ENCODE measurements around the gene PRPF6.

Gene PRPF6

GRCh38 chr20:64029293-64030117 is 48.6 kb downstream of the PRPF6 start:
- Histone ChIP-seq H3K9me3 (ENCODE audit: control insufficient read depth in 1 of 2, low read length in 2 of 2) (no peaks in the 10 kb centered on the region), H3K9ac (ENCODE audit: low read depth in 1 of 2, low read length in 2 of 2) (no peak overlapping the region), H3K4me3 (ENCODE audit: low read depth in 1 of 2, low read length in 2 of 2) (no peak overlapping the region), H3K27ac (ENCODE audit: low read depth, low read length) (no peak overlapping the region), H3K36me3 (ENCODE audit: control insufficient read depth in 1 of 2, insufficient read depth in 2 of 2, low read length in 2 of 2) (peaks cover 76 to 88% of the 10 kb centered on the region in 2 donors), H3K4me1 (ENCODE audit: control insufficient read depth in 1 of 2, insufficient read depth in 2 of 2, low read length in 2 of 2) (peaks cover 3 to 22% of the 10 kb centered on the region in 2 donors), H3K27me3 (ENCODE audit: control insufficient read depth in 1 of 2, insufficient read depth in 2 of 2, low read length in 2 of 2) (peaks cover 4 to 8% of the 10 kb centered on the region in 2 donors)

GRCh38 chr20:64030371-64031134 is 49.6 kb downstream of the PRPF6 start:
- no peak overlapping the region for H3K9ac ChIP-seq (ENCODE audit: low read depth in 1 of 2, low read length in 2 of 2)
- H3K27ac ChIP-seq (ENCODE audit: low read depth, low read length), result no peak overlapping the region
- H3K4me1 ChIP-seq (ENCODE audit: control insufficient read depth in 1 of 2, insufficient read depth in 2 of 2, low read length in 2 of 2), result peaks cover 0 to 19% of the 10 kb centered on the region in 2 donors
- H3K4me3 ChIP-seq (ENCODE audit: low read depth in 1 of 2, low read length in 2 of 2), result no peak overlapping the region
- peaks cover 4 to 12% of the 10 kb centered on the region in 2 donors for H3K27me3 ChIP-seq (ENCODE audit: control insufficient read depth in 1 of 2, insufficient read depth in 2 of 2, low read length in 2 of 2)
- no peaks in the 10 kb centered on the region for H3K9me3 ChIP-seq (ENCODE audit: control insufficient read depth in 1 of 2, low read length in 2 of 2)
- peaks cover 65 to 86% of the 10 kb centered on the region in 2 donors for H3K36me3 ChIP-seq (ENCODE audit: control insufficient read depth in 1 of 2, insufficient read depth in 2 of 2, low read length in 2 of 2)

- Histone ChIP-seq H3K27ac (ENCODE audit: low read depth, low read length) (no peak overlapping the region), H3K36me3 (ENCODE audit: control insufficient read depth in 1 of 2, insufficient read depth in 2 of 2, low read length in 2 of 2) (peaks cover 56 to 75% of the 10 kb centered on the region in 2 donors)
Observed at GRCh38 chr20:64031822-64032314, 50.9 kb downstream of the PRPF6 start.

GRCh38 chr20:64032706-64033624 is 52.0 kb downstream of the PRPF6 start:
- no peak overlapping the region for H3K9ac ChIP-seq (ENCODE audit: low read depth in 1 of 2, low read length in 2 of 2)
- peaks cover 21 to 28% of the 10 kb centered on the region in 2 donors for H3K27me3 ChIP-seq (ENCODE audit: control insufficient read depth in 1 of 2, insufficient read depth in 2 of 2, low read length in 2 of 2)
- H3K4me3 ChIP-seq (ENCODE audit: low read depth in 1 of 2, low read length in 2 of 2), result no peak overlapping the region
- peaks cover 0 to 37% of the 10 kb centered on the region in 2 donors for H3K4me1 ChIP-seq (ENCODE audit: control insufficient read depth in 1 of 2, insufficient read depth in 2 of 2, low read length in 2 of 2)
- no peaks in the 10 kb centered on the region for H3K9me3 ChIP-seq (ENCODE audit: control insufficient read depth in 1 of 2, low read length in 2 of 2)
- H3K27ac ChIP-seq (ENCODE audit: low read depth, low read length), result no peak overlapping the region
- H3K36me3 ChIP-seq (ENCODE audit: control insufficient read depth in 1 of 2, insufficient read depth in 2 of 2, low read length in 2 of 2), result peaks cover 45 to 64% of the 10 kb centered on the region in 2 donors

More at GRCh38 chr20:64031822-64032314, 50.9 kb downstream of the PRPF6 start:
- Histone ChIP-seq H3K4me1 (ENCODE audit: control insufficient read depth in 1 of 2, insufficient read depth in 2 of 2, low read length in 2 of 2) (peaks cover 0 to 30% of the 10 kb centered on the region in 2 donors), H3K27me3 (ENCODE audit: control insufficient read depth in 1 of 2, insufficient read depth in 2 of 2, low read length in 2 of 2) (peaks cover 13 to 23% of the 10 kb centered on the region in 2 donors), H3K9ac (ENCODE audit: low read depth in 1 of 2, low read length in 2 of 2) (no peak overlapping the region), H3K9me3 (ENCODE audit: control insufficient read depth in 1 of 2, low read length in 2 of 2) (no peaks in the 10 kb centered on the region), H3K4me3 (ENCODE audit: low read depth in 1 of 2, low read length in 2 of 2) (no peak overlapping the region)

- no peak overlapping the region for H3K27ac ChIP-seq (ENCODE audit: low read depth, low read length)
- peaks cover 0 to 38% of the 10 kb centered on the region in 2 donors for H3K4me1 ChIP-seq (ENCODE audit: control insufficient read depth in 1 of 2, insufficient read depth in 2 of 2, low read length in 2 of 2)
- H3K36me3 ChIP-seq (ENCODE audit: control insufficient read depth in 1 of 2, insufficient read depth in 2 of 2, low read length in 2 of 2), result peaks cover 37 to 53% of the 10 kb centered on the region in 2 donors
- peaks cover 21 to 28% of the 10 kb centered on the region in 2 donors for H3K27me3 ChIP-seq (ENCODE audit: control insufficient read depth in 1 of 2, insufficient read depth in 2 of 2, low read length in 2 of 2)
- H3K9ac ChIP-seq (ENCODE audit: low read depth in 1 of 2, low read length in 2 of 2), result no peak overlapping the region
- no peaks in the 10 kb centered on the region for H3K9me3 ChIP-seq (ENCODE audit: control insufficient read depth in 1 of 2, low read length in 2 of 2)
- H3K4me3 ChIP-seq (ENCODE audit: low read depth in 1 of 2, low read length in 2 of 2), result no peak overlapping the region
Observed at GRCh38 chr20:64033981-64034493, 53.1 kb downstream of the PRPF6 start.

- H3K4me1 ChIP-seq (ENCODE audit: control insufficient read depth in 1 of 2, insufficient read depth in 2 of 2, low read length in 2 of 2), result peaks cover 7 to 35% of the 10 kb centered on the region in 2 donors
- H3K27me3 ChIP-seq (ENCODE audit: control insufficient read depth in 1 of 2, insufficient read depth in 2 of 2, low read length in 2 of 2), result peaks cover 30 to 38% of the 10 kb centered on the region in 2 donors
- no peak overlapping the region for H3K9ac ChIP-seq (ENCODE audit: low read depth in 1 of 2, low read length in 2 of 2)
- H3K36me3 ChIP-seq (ENCODE audit: control insufficient read depth in 1 of 2, insufficient read depth in 2 of 2, low read length in 2 of 2), result peaks cover 25 to 42% of the 10 kb centered on the region in 2 donors
- no peak overlapping the region for H3K4me3 ChIP-seq (ENCODE audit: low read depth in 1 of 2, low read length in 2 of 2)
- no peak overlapping the region for H3K27ac ChIP-seq (ENCODE audit: low read depth, low read length)
- no peaks in the 10 kb centered on the region for H3K9me3 ChIP-seq (ENCODE audit: control insufficient read depth in 1 of 2, low read length in 2 of 2)
Observed at GRCh38 chr20:64035066-64035932, 54.4 kb downstream of the PRPF6 start.

- Histone ChIP-seq H3K27ac (ENCODE audit: low read depth, low read length) (no peak within 1 kb of the TSS), H3K9ac (ENCODE audit: low read depth in 1 of 2, low read length in 2 of 2) (no peak within 1 kb of the TSS), H3K9me3 (ENCODE audit: control insufficient read depth in 1 of 2, low read length in 2 of 2) (no peaks in the 10 kb centered on the region), H3K4me1 (ENCODE audit: control insufficient read depth in 1 of 2, insufficient read depth in 2 of 2, low read length in 2 of 2) (peaks cover 7 to 30% of the 10 kb centered on the region in 2 donors), H3K4me3 (ENCODE audit: low read depth in 1 of 2, low read length in 2 of 2) (no peak within 1 kb of the TSS), H3K27me3 (ENCODE audit: control insufficient read depth in 1 of 2, insufficient read depth in 2 of 2, low read length in 2 of 2) (peaks cover 37 to 45% of the 10 kb centered on the region in 2 donors), H3K36me3 (ENCODE audit: control insufficient read depth in 1 of 2, insufficient read depth in 2 of 2, low read length in 2 of 2) (peaks cover 24 to 38% of the 10 kb centered on the region in 2 donors)
Observed at GRCh38 chr20:64035933-64036345, 55.0 kb downstream of the PRPF6 start, which contains the start of gene C20orf204. C20orf204 (plus strand) TSS chr20:64036182; CDS start chr20:64036324, 142 bp downstream.

GRCh38 chr20:64036346-64037198 is 55.6 kb downstream of the PRPF6 start:
- H3K9me3 ChIP-seq (ENCODE audit: control insufficient read depth in 1 of 2, low read length in 2 of 2), result no peaks in the 10 kb centered on the region
- no peak overlapping the region for H3K4me3 ChIP-seq (ENCODE audit: low read depth in 1 of 2, low read length in 2 of 2)
- no peak overlapping the region for H3K9ac ChIP-seq (ENCODE audit: low read depth in 1 of 2, low read length in 2 of 2)
- peaks cover 24 to 34% of the 10 kb centered on the region in 2 donors for H3K36me3 ChIP-seq (ENCODE audit: control insufficient read depth in 1 of 2, insufficient read depth in 2 of 2, low read length in 2 of 2)
- H3K27me3 ChIP-seq (ENCODE audit: control insufficient read depth in 1 of 2, insufficient read depth in 2 of 2, low read length in 2 of 2), result peaks cover 42 to 51% of the 10 kb centered on the region in 2 donors
- no peak overlapping the region for H3K27ac ChIP-seq (ENCODE audit: low read depth, low read length)
- peaks cover 7 to 28% of the 10 kb centered on the region in 2 donors for H3K4me1 ChIP-seq (ENCODE audit: control insufficient read depth in 1 of 2, insufficient read depth in 2 of 2, low read length in 2 of 2)
